MM.1S (cell line): Measurements from ENCODE around the gene CLIC4.

Experiments used
- CTCF ChIP-seq: fragments of 300-600 bp; sonication (generic); IDR thresholded peaks from 2 replicates; pipeline ENCODE4 v1.5.1; 2016; ENCODE audit warnings: antibody characterized with exemption, low read length, mixed read lengths
- EZH2 ChIP-seq: fragments of 300-600 bp; sonication (generic); optimal IDR thresholded peaks from 2 replicates; pipeline ENCODE3; 2017; ENCODE audit warnings: low read depth, mild to moderate bottlenecking, antibody characterized with exemption, low read length, mixed read lengths
- EZH2phosphoT487 ChIP-seq: fragments of 300-600 bp; sonication (generic); IDR thresholded peaks from 2 replicates; pipeline ENCODE4 v1.6.1; 2018; ENCODE audit warnings: antibody characterized with exemption, low read length

GRCh38 chr1:24875991-24876506 lies 130.8 kb downstream of the CLIC4 start:
- TF ChIP-seq CTCF (no peak), EZH2 (no peak), EZH2phosphoT487 (no peak)
